ENCODE data around the gene ZC3H10.

- TF ChIP-seq EP300 (IDR thresholded peaks at IDR 0.05) (no peak), CTCF (IDR thresholded peaks at IDR 0.05) (no peak)
Observed at GRCh38 chr12:56071648-56072047, 46.4 kb upstream of the ZC3H10 start.

Data from upper lobe of left lung (tissue), 4 donors.